ENCODE results near the gene GP9.

Gene GP9

DNA sequence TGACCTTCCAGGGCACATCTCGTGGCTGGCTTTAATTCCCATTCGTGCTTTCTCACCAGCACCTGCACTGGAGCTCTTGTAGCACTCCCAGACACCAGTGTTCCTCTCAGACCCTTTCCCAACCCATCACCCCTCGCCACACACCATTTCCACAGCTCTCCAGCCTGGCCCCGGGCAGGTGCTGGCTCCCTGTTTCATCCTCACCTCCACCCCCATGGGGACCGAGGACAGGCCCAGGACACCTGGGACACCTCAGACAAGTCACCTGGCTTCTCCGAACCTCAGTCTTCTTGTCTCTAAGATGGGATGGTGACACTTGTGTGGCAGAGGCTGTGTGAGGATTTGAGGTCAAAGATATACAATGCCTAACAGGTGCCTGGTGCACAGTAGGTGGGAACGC lies 27.4 kb upstream of the GP9 start:
- Histone ChIP-seq H3K9me2 (ENCODE audit: low read depth, low read length) (no peaks in the 10 kb centered on the region), H3K36me3 (ENCODE audit: insufficient read depth, low read length) (no peaks in the 10 kb centered on the region; the same call in 1 of the 2 replicates), H4K20me1 (ENCODE audit: insufficient read depth, low read length) (no peaks in the 10 kb centered on the region), H3F3A (ENCODE audit: insufficient read depth, low read length) (no peaks in the 10 kb centered on the region), H3K79me2 (ENCODE audit: insufficient read depth, low read length) (no peaks in the 10 kb centered on the region), H3K4me3 (ENCODE audit: low read depth, low read length, poor library complexity, severe bottlenecking) (no peak overlapping the region), H3K27me3 (ENCODE audit: insufficient read depth, low read length) (peaks cover 3% of the 10 kb centered on the region; the same call in 1 of the 2 replicates), H3K27ac (ENCODE audit: low read depth, low read length, poor library complexity, severe bottlenecking) (no peak overlapping the region), H3K4me2 (ENCODE audit: low read length) (no peak overlapping the region), H2AFZ (ENCODE audit: low read length) (no peak overlapping the region), H3K9me3 (ENCODE audit: low read length) (no peaks in the 10 kb centered on the region), H3K9ac (ENCODE audit: low read length) (no peak overlapping the region), H3K4me1 (ENCODE audit: insufficient read depth, low read length, severe bottlenecking) (no peaks in the 10 kb centered on the region)
- TF ChIP-seq EZH2 (IDR thresholded peaks at IDR 0.05; ENCODE audit: borderline replicate concordance, low read length), result no peak
- TF ChIP-seq, protein P1, sequence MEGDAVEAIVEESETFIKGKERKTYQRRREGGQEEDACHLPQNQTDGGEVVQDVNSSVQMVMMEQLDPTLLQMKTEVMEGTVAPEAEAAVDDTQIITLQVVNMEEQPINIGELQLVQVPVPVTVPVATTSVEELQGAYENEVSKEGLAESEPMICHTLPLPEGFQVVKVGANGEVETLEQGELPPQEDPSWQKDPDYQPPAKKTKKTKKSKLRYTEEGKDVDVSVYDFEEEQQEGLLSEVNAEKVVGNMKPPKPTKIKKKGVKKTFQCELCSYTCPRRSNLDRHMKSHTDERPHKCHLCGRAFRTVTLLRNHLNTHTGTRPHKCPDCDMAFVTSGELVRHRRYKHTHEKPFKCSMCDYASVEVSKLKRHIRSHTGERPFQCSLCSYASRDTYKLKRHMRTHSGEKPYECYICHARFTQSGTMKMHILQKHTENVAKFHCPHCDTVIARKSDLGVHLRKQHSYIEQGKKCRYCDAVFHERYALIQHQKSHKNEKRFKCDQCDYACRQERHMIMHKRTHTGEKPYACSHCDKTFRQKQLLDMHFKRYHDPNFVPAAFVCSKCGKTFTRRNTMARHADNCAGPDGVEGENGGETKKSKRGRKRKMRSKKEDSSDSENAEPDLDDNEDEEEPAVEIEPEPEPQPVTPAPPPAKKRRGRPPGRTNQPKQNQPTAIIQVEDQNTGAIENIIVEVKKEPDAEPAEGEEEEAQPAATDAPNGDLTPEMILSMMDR (IDR thresholded peaks at IDR 0.05; ENCODE audit: low read length), result no peak

DNA sequence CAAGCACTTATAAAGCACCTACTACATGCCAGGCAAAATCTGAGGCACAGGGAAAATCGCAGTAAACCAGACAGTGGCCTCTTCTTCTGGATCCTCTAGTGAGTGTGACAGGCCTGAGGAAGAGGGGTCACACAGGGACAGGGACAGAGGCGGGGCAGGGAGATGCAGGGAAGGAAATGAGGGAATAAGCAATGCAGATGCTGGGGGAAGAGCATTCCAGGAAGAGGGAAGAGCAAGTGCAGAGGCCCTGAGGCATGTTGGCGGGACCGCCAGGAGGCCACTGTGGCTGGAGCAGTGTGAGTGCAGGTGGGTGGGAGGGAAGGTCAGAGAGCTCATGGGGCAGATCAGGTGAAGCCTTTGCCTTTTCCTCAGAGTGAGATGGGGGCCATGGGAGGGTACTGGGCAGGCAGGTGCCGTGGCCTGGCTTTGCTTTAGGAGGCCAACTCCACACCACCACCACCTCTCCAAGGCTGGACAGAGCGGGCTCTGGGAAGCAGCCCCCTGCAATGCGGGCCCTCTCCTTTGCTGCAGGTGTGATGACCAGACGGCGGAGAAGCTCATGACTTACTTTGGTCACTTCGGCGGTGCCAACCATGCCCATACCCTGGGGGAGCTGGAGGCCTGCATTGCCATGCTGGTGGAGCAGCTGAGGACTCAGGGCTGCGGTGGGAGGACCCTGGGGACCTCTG lies 26.8 kb upstream of the GP9 start:
- Histone ChIP-seq H3K4me3 (ENCODE audit: low read depth, low read length, poor library complexity, severe bottlenecking) (no peak overlapping the region), H3K4me2 (ENCODE audit: low read length) (no peak overlapping the region), H3K9ac (ENCODE audit: low read length) (no peak overlapping the region), H3K36me3 (ENCODE audit: insufficient read depth, low read length) (no peaks in the 10 kb centered on the region; the same call in 1 of the 2 replicates), H3K9me3 (ENCODE audit: low read length) (no peaks in the 10 kb centered on the region), H3K27me3 (ENCODE audit: insufficient read depth, low read length) (peaks cover 9% of the 10 kb centered on the region), H3F3A (ENCODE audit: insufficient read depth, low read length) (no peaks in the 10 kb centered on the region), H3K27ac (ENCODE audit: low read depth, low read length, poor library complexity, severe bottlenecking) (no peak overlapping the region), H2AFZ (ENCODE audit: low read length) (no peak overlapping the region), H3K79me2 (ENCODE audit: insufficient read depth, low read length) (no peaks in the 10 kb centered on the region), H3K9me2 (ENCODE audit: low read depth, low read length) (no peaks in the 10 kb centered on the region), H3K4me1 (ENCODE audit: insufficient read depth, low read length, severe bottlenecking) (no peaks in the 10 kb centered on the region), H4K20me1 (ENCODE audit: insufficient read depth, low read length) (no peaks in the 10 kb centered on the region)
- TF ChIP-seq EZH2 (IDR thresholded peaks at IDR 0.05; ENCODE audit: borderline replicate concordance, low read length), result no peak
- TF ChIP-seq, protein P1 (IDR thresholded peaks at IDR 0.05; ENCODE audit: low read length), result no peak

DNA sequence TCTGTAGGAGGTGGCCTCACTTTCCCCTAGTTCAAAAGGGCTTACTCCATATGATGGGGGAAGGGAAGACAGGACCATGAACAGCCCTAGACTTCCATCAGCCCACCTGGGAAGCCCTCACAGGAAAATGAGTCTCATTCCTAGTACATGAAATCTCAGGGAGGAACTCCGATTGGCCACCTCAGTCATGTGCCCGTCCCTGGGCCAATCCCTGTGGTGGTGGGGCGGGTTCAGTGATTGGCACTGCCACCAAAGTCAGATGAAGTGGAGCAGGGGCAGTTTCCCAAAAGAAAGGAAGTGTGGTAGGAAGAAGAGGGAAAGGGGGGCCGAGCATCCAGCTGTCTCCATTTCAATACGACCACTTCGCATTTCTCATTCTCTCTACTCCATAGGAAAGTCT lies 25.9 kb upstream of the GP9 start:
- H3K4me2 ChIP-seq (ENCODE audit: low read length), result no peak overlapping the region
- H3K9me3 ChIP-seq (ENCODE audit: low read length), result no peaks in the 10 kb centered on the region
- no peak overlapping the region for H2AFZ ChIP-seq (ENCODE audit: low read length)
- peaks cover 9% of the 10 kb centered on the region for H3K27me3 ChIP-seq (ENCODE audit: insufficient read depth, low read length)
- H3F3A ChIP-seq (ENCODE audit: insufficient read depth, low read length), result no peaks in the 10 kb centered on the region
- H4K20me1 ChIP-seq (ENCODE audit: insufficient read depth, low read length), result no peaks in the 10 kb centered on the region
- no peaks in the 10 kb centered on the region for H3K4me1 ChIP-seq (ENCODE audit: insufficient read depth, low read length, severe bottlenecking)
- no peak overlapping the region for H3K27ac ChIP-seq (ENCODE audit: low read depth, low read length, poor library complexity, severe bottlenecking)
- H3K4me3 ChIP-seq (ENCODE audit: low read depth, low read length, poor library complexity, severe bottlenecking), result no peak overlapping the region
- H3K79me2 ChIP-seq (ENCODE audit: insufficient read depth, low read length), result no peaks in the 10 kb centered on the region
- no peaks in the 10 kb centered on the region; the same call in 1 of the 2 replicates for H3K36me3 ChIP-seq (ENCODE audit: insufficient read depth, low read length)
- no peak overlapping the region for H3K9ac ChIP-seq (ENCODE audit: low read length)
- no peaks in the 10 kb centered on the region for H3K9me2 ChIP-seq (ENCODE audit: low read depth, low read length)
- TF ChIP-seq, protein P1 (IDR thresholded peaks at IDR 0.05; ENCODE audit: low read length), result no peak
- TF ChIP-seq EZH2 (IDR thresholded peaks at IDR 0.05; ENCODE audit: borderline replicate concordance, low read length), result no peak

Measured in OCI-LY1 (cell line).